HG03571 (cell line): Measurements from ENCODE around the gene POLD3.
A peak's percentile ranks its signal among the peaks of the same experiment; 100 is the strongest.

Experiments
- ATAC-seq: cut with Tn5 transposase; IDR thresholded peaks from one replicate; pipeline ENCODE4 v1.9.1; 2021; ENCODE audit not compliant: unreplicated experiment

The POLD3 gene

DNA sequence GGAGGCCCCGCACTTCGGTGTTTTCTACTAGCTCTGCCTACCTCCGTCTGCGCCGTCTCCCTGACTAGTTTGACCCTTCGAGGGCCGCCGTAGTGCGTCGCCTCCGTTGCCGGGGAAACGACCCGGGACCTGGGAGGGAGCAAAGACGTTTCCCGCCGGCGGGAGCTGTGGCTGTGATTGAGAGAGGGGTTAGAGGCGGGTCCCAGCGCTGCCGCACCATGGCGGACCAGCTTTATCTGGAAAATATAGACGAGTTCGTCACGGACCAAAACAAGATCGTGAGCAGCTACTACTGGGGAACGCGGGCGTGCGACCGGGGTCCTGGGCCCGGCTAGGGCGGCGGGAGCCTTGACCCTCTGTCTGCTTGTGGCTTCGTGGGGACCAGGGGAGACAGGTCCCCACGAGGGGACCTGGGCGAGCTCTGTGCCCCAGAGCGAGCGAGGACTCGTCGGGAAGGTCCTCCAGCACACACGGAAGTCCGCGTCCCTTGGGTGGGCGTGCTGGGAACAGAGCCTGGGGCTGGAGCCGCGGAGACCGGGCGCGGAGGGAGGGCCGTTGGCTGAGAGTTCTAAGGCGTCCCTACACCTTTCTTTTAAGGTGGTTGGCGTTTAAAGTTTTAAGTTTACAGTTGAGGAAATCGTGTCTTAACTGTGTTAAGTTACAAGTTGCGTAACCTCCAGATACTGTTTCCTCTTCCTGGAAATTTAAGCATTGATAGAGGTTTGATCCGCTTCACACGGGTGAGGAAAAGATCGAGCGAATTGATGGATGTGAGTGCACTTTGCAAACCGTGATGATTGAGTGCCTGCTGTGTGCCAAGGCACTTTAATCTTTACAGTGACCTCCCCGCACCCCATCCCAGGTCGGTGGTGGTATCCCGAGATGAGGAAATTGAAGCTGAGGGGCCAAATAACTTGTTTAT lies at the start of gene POLD3:
Gene POLD3, plus strand, starts transcription at position 142 of the 922 bp plus-strand sequence. Its CDS starts 77 bp downstream, at position 219.
- ATAC-seq: peak; percentile 73

DNA sequence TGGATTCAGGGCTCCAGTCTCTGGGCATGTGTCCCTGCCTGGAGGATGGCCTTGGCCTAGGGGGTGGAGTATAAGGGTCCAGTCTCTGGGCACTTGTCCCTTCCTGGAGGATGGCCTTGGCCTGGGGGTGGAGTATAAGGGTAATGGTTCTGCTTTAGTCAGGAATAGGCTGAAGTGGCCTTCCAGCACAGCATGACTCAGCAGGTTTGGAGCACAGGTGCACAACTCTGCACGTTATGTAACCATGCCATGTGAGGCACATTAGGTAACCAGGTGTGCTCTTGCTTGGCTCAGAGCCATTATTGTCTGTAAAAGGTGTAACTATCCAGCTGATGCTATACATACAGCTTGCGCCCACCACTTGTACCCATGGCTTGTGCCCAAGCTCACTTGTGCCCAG lies 48.4 kb upstream of the POLD3 start:
- ATAC-seq: no peak

- ATAC-seq: no peak
Measured at GRCh38 chr11:74546752-74547151, 45.6 kb upstream of the POLD3 start.

- no peak for ATAC-seq
Measured at GRCh38 chr11:74550991-74551753, 41.2 kb upstream of the POLD3 start.

DNA sequence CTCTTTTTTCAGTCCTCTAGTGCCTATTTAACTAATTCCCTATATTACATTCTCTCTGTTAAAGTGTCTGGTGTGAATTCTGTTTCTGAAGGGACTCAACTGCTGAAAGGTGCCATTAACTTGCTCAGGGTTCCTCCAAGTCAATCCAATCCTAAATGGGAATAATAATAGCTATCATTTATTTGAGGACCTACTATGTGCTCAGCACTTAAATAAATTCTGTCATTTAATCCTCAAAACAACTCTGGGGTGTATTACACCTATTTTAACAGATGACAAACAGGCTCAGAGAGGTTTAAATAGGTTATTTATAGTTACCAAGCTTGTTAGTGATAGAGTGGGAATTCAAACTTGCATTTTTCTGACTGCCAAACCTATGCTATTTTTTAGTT lies 40.6 kb upstream of the POLD3 start:
- no peak for ATAC-seq

DNA sequence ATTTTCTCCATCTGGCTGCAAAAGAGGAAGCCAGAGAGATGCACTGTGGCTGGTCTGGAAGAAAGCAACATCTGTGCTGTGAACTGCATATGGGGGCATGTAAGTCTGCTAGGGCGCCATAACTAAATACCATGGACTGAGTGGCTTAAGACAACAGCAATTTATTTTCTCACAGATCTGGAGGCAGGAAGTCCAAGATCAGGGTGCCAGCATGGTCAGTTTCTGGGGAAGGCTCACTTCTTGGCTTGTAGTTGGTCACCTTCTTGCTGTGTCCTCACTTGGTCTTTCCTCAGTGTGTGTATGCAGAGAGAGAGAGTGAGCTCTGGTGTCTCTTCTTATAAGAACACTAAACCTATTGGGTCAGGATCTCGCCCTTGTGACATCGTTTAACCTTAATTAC lies 34.9 kb upstream of the POLD3 start:
- ATAC-seq: no peak

DNA sequence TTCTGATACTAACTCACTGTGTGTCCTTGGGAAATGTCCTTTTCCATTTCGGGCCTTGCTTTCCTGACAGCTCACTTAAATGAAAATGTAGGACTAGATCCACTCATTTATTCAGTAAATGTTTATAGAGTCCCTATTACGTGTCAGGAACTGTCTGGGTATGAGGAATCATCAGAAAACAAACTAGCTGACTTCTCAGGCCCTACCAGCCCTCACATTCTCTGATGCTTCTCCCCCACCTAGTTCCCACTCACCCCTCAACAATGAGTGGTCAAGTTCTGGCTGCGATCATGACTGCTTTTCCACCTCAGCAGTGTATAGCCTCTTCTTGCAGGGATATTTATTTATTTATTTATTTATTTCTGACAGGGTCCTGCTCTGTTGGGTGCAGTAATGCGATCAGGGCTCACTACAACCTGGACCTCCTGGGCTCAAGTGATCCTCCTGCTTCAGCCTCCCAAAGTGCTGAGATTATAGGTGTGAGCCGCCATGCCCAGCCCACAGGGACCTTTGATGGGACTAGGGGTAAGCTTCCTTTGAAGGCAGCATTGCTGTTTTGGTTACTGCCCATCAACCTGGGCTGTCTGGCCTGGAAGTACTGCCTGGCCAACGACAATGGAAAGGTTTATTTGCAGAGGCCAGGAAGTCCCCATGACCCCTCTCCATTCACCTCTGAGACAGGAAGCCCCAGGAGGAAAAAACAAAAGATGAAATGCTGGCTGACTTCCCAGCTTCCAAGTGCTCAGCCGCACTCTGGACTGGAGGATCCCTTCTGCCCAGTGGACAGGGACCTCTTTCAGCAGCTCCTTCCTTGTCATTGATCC lies 33.1 kb upstream of the POLD3 start:
- ATAC-seq: no peak

DNA sequence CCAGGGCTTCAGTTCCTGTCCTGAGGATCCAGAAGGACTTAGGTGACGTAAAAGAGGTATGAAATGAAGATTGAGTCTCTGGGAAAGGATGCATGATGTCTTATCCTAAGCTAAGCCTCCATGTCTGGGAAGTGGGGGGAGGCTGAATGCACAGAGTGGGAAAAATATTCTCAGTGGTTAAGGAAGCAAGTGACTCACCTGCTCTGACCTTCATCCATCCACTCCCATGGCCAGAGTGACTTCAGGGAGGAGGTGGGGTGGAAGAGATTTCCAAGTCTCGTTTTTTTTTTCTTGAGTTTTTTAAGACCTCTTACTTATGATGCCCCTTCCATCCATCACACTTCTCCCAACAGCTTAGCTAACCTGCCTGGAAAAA lies 32.5 kb upstream of the POLD3 start:
- ATAC-seq: no peak

DNA sequence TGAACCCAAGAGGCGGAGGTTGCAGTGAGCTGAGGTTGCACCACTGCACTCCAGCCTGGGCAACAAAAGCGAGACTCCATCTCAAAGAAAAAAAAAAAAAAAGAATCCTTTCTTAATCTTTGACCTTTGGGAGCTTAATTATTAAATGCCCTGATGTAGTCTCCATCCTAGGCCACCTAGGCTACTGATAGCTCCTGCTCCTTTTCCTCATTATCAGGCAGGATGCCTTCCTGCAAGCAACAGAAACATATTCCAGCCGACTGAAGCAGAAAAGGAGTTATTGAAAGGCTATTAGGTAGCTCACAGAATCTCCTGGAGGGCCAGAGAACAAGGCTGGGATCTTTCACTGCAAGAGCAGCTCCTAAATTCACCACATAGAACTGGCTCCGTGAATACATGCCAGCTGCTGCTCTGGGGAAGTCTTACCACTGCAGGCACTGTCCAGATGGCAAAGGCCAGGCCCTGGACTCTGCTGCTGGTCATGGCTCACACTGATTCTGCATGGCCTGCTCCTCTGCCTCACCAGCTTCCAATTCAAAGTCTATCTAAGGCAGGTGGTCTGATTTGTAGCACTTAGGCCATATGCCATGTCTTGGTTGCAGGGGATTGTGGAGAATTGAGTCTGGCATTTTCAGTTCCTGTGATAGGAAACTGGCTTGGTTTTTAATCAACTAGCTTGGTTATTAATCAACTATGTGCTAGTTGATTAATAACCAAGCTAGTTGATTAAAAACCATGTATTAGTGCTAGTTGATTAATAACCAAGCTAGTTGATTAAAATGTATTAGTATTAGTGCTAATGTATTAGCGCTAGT lies 26.0 kb upstream of the POLD3 start:
- ATAC-seq: no peak

DNA sequence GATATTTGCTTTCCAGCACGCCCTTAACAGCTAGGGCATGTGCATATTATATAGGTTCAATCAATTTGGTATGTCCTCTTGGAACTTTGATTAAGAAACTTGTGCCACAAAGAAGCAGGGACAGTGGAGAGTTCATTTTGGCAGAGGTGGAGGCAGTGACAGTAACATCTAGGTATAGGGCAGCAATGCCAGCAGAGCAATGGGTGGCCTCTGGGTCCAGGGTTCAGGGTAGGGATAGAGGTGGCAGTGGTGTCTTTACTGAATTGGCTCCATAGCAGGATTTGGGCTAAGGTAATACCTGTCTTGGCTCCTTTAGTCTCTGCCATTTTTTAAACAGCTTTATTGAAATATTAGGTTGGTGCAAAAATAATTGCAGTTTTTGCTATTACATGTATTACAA lies 24.4 kb upstream of the POLD3 start:
- ATAC-seq: no peak

- ATAC-seq: no peak
Measured at GRCh38 chr11:74570266-74571061, 21.9 kb upstream of the POLD3 start.

GRCh38 chr11:74571062-74571399 lies 21.4 kb upstream of the POLD3 start:
- no peak for ATAC-seq

GRCh38 chr11:74572349-74572748 lies 20.0 kb upstream of the POLD3 start:
- no peak for ATAC-seq

DNA sequence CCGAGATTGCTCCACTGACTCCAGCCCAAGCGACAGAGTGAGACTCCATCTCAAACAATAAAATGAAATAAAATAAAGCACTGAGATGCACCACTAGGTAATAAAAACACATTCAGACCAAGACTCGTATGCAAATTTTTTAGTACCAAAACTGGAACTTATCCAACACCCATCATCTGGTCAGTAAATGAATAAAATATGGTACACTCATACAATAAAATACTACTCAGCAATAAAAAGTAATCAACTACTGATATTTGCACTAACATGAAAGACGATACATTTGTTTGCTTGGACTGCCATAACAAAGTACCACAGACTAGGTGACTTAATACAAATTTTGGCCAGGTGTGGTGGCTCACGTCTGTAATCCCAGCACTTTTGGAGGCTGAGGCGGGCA lies 17.8 kb upstream of the POLD3 start:
- no peak for ATAC-seq

DNA sequence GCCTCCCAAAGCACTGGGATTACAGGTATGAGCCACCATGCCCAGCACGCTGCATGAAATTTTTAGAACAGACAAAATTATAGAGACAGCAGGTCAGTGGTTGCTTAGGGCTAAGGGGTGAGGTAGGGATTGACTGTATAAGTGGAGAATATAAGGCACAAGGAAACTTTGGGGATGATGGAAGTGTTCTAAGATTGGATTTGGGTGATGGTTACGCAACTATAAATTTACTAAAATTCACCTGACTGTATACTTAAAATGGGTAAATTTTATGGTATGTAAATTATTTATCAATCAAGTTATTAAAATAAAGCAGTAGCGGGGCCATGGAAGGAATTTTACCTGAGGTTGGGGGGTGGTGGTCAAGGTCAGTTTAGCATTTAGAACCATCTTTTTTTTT lies 16.4 kb upstream of the POLD3 start:
- no peak for ATAC-seq

DNA sequence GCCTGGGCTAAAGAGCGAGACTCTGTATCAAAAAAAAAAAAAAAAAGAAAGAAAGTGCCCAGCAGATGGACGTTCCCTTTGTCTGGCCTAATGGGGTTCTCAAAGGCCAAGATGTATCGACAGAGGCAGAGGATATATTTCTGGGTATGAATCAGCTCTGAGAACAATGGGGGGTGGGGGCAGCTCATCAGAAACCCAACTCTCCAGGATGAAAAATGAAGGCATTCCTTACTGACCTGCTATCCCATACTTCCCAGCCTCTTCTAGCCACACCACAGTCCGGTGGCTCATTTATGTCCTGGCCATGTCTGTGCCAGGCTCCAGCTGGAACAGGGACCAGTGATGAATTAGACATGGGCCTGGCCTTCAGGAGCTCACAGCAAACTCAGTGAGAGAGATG lies 15.2 kb upstream of the POLD3 start:
- ATAC-seq: no peak

GRCh38 chr11:74577624-74578396 lies 14.6 kb upstream of the POLD3 start:
- no peak for ATAC-seq

DNA sequence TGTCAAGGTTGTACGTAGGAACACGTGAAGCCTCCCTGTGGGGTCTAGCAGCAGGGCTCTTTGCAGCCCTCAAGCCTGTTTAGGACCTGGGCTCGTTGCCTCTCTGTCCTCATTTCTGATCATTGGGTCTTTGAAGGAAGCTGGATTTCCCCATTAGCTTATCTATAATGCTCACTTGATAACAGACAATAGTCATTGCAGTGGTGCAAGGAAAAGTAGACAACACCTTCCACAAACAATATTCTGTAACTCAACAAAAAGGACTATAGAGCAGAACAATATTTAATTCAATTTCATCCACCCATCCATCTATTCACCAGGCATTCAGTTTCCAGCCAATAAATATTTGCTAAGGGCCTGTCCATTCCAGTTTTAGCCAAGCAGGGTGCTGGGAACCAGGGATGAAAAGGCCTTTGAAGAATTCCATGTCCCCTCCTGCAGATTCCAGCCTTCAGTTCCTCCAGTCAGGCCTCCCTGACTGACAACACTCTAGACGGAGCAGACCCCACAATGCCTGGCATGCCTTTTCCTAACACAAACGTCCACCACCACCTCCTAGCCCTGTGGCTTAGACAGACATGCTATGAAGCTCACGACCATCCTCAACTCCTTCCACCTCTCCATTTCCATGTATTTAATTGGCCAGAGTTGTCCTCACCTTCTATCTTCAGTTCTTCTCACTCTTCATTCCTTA lies 12.7 kb upstream of the POLD3 start:
- no peak for ATAC-seq
